GM23338 (cell line): ENCODE data around the gene TM7SF3. TPM values are rescaled to one million over a fixed set of nuclear protein-coding genes. Genes with fewer than 3 reads are reported as not detected.
A peak's percentile ranks its signal among the peaks of the same experiment; 100 is the strongest.

ENCODE experiments used
- ATAC-seq: fragments of 200-7000 bp; cut with Tn5 transposase; 3 replicates; pipeline ENCODE4 v1.9.1; 2020
- DNase-seq: peaks from one replicate; pipeline ENCODE4 v3.0.0-alpha.2; 2015; ENCODE audit warnings: low spot score
- H2AFZ ChIP-seq: fragments of 200-600 bp; sonication (generic); 2 replicates; pipeline ENCODE4 v1.8.0; 2016; ENCODE audit warnings: antibody characterized with exemption, mild to moderate bottlenecking, moderate library complexity
- H3F3A ChIP-seq: fragments of 200-600 bp; sonication (generic); replicated peaks from 2 replicates; pipeline ENCODE4 v1.8.0; 2017; ENCODE audit warnings: antibody characterized with exemption, mixed run types, low read depth
- H3K27ac ChIP-seq: fragments of 200-600 bp; sonication (generic); 2 replicates; pipeline ENCODE4 v1.6.1; 2016; ENCODE audit warnings: low read depth
- H3K27me3 ChIP-seq: fragments of 200-600 bp; sonication (generic); 2 replicates; pipeline ENCODE4 v1.8.0; 2016; ENCODE audit warnings: mild to moderate bottlenecking, mixed run types, moderate library complexity; ENCODE audit not compliant: insufficient read depth
- H3K36me3 ChIP-seq: fragments of 200-600 bp; sonication (generic); 2 replicates; pipeline ENCODE4 v1.8.0; 2016; ENCODE audit warnings: mild to moderate bottlenecking; ENCODE audit not compliant: insufficient read depth
- H3K4me1 ChIP-seq: fragments of 200-600 bp; sonication (generic); 2 replicates; pipeline ENCODE4 v1.8.0; 2016; ENCODE audit warnings: mild to moderate bottlenecking, moderate library complexity; ENCODE audit not compliant: insufficient read depth
- H3K4me2 ChIP-seq: fragments of 200-600 bp; sonication (generic); 2 replicates; pipeline ENCODE4 v1.7.1; 2017; ENCODE audit warnings: mixed run types
- H3K4me3 ChIP-seq: fragments of 200-600 bp; sonication (generic); 2 replicates; pipeline ENCODE4 v1.6.1; 2016; ENCODE audit warnings: mixed run types
- H3K79me2 ChIP-seq: fragments of 200-600 bp; sonication (generic); replicated peaks from 2 replicates; pipeline ENCODE4 v1.8.0; 2017; ENCODE audit warnings: mild to moderate bottlenecking; ENCODE audit not compliant: insufficient read depth
- H3K9me2 ChIP-seq: fragments of 200-600 bp; sonication (generic); 2 replicates; pipeline ENCODE4 v1.8.0; 2017; ENCODE audit not compliant: insufficient read depth
- H4K20me1 ChIP-seq: fragments of 200-600 bp; sonication (generic); replicated peaks from 2 replicates; pipeline ENCODE4 v1.8.0; 2017; ENCODE audit warnings: mild to moderate bottlenecking; ENCODE audit not compliant: insufficient read depth
- H3K27ac Mint-ChIP-seq: 2 replicates; pipeline ENCODE4 v1.8.0; 2020; ENCODE audit warnings: inconsistent platforms, mild to moderate bottlenecking, moderate library complexity, mixed read lengths
- H3K27me3 Mint-ChIP-seq: 3 replicates; pipeline ENCODE4 v1.8.0; 2022; ENCODE audit warnings: low read depth, mild to moderate bottlenecking, moderate library complexity, mixed read lengths, inconsistent platforms; ENCODE audit not compliant: insufficient read depth, poor library complexity
- H3K36me3 Mint-ChIP-seq: 3 replicates; pipeline ENCODE4 v1.8.0; 2021; ENCODE audit warnings: low read depth, mild to moderate bottlenecking, inconsistent platforms, moderate library complexity, mixed read lengths
- H3K4me1 Mint-ChIP-seq: 3 replicates; pipeline ENCODE4 v1.8.0; 2020; ENCODE audit warnings: mild to moderate bottlenecking, inconsistent platforms, mixed read lengths
- H3K4me3 Mint-ChIP-seq: 3 replicates; pipeline ENCODE4 v1.8.0; 2021; ENCODE audit warnings: moderate library complexity, mild to moderate bottlenecking, inconsistent platforms, mixed read lengths
- H3K9me3 Mint-ChIP-seq: 3 replicates; pipeline ENCODE4 v1.8.0; 2020; ENCODE audit warnings: moderate library complexity, mild to moderate bottlenecking, inconsistent platforms, mixed read lengths
- CREB1 ChIP-seq: fragments of 250-450 bp; sonication (Bioruptor Pico); IDR thresholded peaks from 2 replicates; pipeline ENCODE4 v1.5.0; 2020; ENCODE audit warnings: low read depth, mild to moderate bottlenecking, moderate library complexity
- ETS1 ChIP-seq: IDR thresholded peaks from 2 replicates; pipeline ENCODE4 v1.6.1; 2016; ENCODE audit warnings: antibody characterized with exemption
- EZH2 ChIP-seq: fragments of 200-600 bp; sonication (generic); IDR thresholded peaks from one replicate; pipeline ENCODE4 v1.8.0; 2017; ENCODE audit warnings: antibody characterized with exemption, mild to moderate bottlenecking, low read depth; ENCODE audit not compliant: unreplicated experiment
- EZH2phosphoT487 ChIP-seq: fragments of 200-600 bp; sonication (generic); IDR thresholded peaks from one replicate; pipeline ENCODE4 v1.8.1; 2018; ENCODE audit warnings: antibody characterized with exemption; ENCODE audit not compliant: unreplicated experiment
- JUNB ChIP-seq: IDR thresholded peaks from one replicate; pipeline ENCODE4 v1.6.1; 2016; ENCODE audit warnings: antibody characterized with exemption; ENCODE audit not compliant: unreplicated experiment
- NANOG ChIP-seq: IDR thresholded peaks from 2 replicates; pipeline ENCODE4 v1.6.1; 2016; ENCODE audit warnings: antibody characterized with exemption, borderline replicate concordance
- POLR2AphosphoS5 ChIP-seq: IDR thresholded peaks from 2 replicates; pipeline ENCODE4 v1.6.1; 2016; ENCODE audit warnings: antibody characterized with exemption, low read depth
- STAT1 ChIP-seq: IDR thresholded peaks from one replicate; pipeline ENCODE4 v1.6.1; 2016; ENCODE audit warnings: antibody characterized with exemption; ENCODE audit not compliant: unreplicated experiment
- ZNF114 ChIP-seq: fragments of 250-450 bp; sonication (Bioruptor Pico); IDR thresholded peaks from 2 replicates; pipeline ENCODE4 v1.5.0; 2020; ENCODE audit warnings: mild to moderate bottlenecking, moderate library complexity
- ZNF331 ChIP-seq: fragments of 250-450 bp; sonication (Bioruptor Pico); IDR thresholded peaks from 2 replicates; pipeline ENCODE4 v1.5.0; 2020; ENCODE audit warnings: low read depth, mild to moderate bottlenecking, moderate library complexity
- ZNF462 ChIP-seq: fragments of 250-450 bp; sonication (Bioruptor Pico); IDR thresholded peaks from 2 replicates; pipeline ENCODE4 v1.5.0; 2020; ENCODE audit warnings: mild to moderate bottlenecking, moderate library complexity
- polyA plus RNA-seq: library from polyadenylated mRNA; unstranded; fragments of >200 nt; fragmentation: Nextera tagmentation; extraction: Ambion mirVana; gene quantifications from 2 replicates; pipeline ENCODE4 v1.2.1, GENCODE V29; 2016
- total RNA-seq: library from RNA; depleted of rRNA; stranded (reverse); fragments of >200 nt; shearing (Covaris generic); gene quantifications from 2 replicates; pipeline ENCODE4 v1.2.3, GENCODE V29; 2014
- TF ChIP-seq, protein P1 (sequence below): IDR thresholded peaks from one replicate; pipeline ENCODE4 v1.6.1; 2018; ENCODE audit warnings: antibody characterized with exemption; ENCODE audit not compliant: unreplicated experiment
- TF ChIP-seq, protein P2 (sequence below), 2 experiments: fragments of 200-600 bp in 1 of 2; sonication (generic) in 1 of 2; conservative IDR thresholded peaks; 2 replicates each; pipeline versions ENCODE4 v1.5.1 to v1.6.1; 2016 to 2017; ENCODE audit warnings: antibody characterized with exemption in 2 of 2, low read depth in 2 of 2, mild to moderate bottlenecking in 2 of 2, moderate library complexity in 1 of 2

TM7SF3 gene
- total and polyA plus RNA-seq, 2 experiments from 2014 or later: 30.3 to 121 TPM

- peaks cover 22% of the 10 kb centered on the region for H3K36me3 Mint-ChIP-seq
- peaks cover 5% of the 10 kb centered on the region; the same call in 1 of the 2 replicates for H3K36me3 ChIP-seq
- no peak overlapping the region for H2AFZ ChIP-seq
- peaks cover 3% of the 10 kb centered on the region for H3K4me1 ChIP-seq
- no peaks in the 10 kb centered on the region for H3K9me3 Mint-ChIP-seq
- H3K4me3 ChIP-seq: no peak overlapping the region
- peaks cover 2% of the 10 kb centered on the region; the same call in 1 of the 2 replicates for H4K20me1 ChIP-seq
- H3K27ac Mint-ChIP-seq: peak overlapping the region; percentile 45; the same call in 1 of the 2 replicates
- peaks cover 4% of the 10 kb centered on the region for H3K27me3 Mint-ChIP-seq
- H3K4me3 Mint-ChIP-seq: no peak overlapping the region
- no peaks in the 10 kb centered on the region for H3F3A ChIP-seq
- H3K4me1 Mint-ChIP-seq: peaks cover 15% of the 10 kb centered on the region; the same call in 2 of the 3 replicates
- ATAC-seq (no peak), DNase-seq (no peak)
- H3K27ac ChIP-seq: no peak overlapping the region
- no peaks in the 10 kb centered on the region for H3K27me3 ChIP-seq
- H3K79me2 ChIP-seq: peaks cover 64% of the 10 kb centered on the region
- TF ChIP-seq EZH2phosphoT487 (no peak), ETS1 (no peak), STAT1 (no peak), CREB1 (no peak), POLR2AphosphoS5 (no peak), ZNF331 (CRISPR knock-in tag) (no peak), JUNB (no peak), NANOG (no peak), EZH2 (no peak), ZNF114 (CRISPR knock-in tag) (no peak), ZNF462 (CRISPR knock-in tag) (no peak)
- TF ChIP-seq, protein P1, sequence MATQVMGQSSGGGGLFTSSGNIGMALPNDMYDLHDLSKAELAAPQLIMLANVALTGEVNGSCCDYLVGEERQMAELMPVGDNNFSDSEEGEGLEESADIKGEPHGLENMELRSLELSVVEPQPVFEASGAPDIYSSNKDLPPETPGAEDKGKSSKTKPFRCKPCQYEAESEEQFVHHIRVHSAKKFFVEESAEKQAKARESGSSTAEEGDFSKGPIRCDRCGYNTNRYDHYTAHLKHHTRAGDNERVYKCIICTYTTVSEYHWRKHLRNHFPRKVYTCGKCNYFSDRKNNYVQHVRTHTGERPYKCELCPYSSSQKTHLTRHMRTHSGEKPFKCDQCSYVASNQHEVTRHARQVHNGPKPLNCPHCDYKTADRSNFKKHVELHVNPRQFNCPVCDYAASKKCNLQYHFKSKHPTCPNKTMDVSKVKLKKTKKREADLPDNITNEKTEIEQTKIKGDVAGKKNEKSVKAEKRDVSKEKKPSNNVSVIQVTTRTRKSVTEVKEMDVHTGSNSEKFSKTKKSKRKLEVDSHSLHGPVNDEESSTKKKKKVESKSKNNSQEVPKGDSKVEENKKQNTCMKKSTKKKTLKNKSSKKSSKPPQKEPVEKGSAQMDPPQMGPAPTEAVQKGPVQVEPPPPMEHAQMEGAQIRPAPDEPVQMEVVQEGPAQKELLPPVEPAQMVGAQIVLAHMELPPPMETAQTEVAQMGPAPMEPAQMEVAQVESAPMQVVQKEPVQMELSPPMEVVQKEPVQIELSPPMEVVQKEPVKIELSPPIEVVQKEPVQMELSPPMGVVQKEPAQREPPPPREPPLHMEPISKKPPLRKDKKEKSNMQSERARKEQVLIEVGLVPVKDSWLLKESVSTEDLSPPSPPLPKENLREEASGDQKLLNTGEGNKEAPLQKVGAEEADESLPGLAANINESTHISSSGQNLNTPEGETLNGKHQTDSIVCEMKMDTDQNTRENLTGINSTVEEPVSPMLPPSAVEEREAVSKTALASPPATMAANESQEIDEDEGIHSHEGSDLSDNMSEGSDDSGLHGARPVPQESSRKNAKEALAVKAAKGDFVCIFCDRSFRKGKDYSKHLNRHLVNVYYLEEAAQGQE: no peak
- TF ChIP-seq, protein P2, sequence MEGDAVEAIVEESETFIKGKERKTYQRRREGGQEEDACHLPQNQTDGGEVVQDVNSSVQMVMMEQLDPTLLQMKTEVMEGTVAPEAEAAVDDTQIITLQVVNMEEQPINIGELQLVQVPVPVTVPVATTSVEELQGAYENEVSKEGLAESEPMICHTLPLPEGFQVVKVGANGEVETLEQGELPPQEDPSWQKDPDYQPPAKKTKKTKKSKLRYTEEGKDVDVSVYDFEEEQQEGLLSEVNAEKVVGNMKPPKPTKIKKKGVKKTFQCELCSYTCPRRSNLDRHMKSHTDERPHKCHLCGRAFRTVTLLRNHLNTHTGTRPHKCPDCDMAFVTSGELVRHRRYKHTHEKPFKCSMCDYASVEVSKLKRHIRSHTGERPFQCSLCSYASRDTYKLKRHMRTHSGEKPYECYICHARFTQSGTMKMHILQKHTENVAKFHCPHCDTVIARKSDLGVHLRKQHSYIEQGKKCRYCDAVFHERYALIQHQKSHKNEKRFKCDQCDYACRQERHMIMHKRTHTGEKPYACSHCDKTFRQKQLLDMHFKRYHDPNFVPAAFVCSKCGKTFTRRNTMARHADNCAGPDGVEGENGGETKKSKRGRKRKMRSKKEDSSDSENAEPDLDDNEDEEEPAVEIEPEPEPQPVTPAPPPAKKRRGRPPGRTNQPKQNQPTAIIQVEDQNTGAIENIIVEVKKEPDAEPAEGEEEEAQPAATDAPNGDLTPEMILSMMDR (conservative IDR thresholded peaks at IDR 0.05; ENCODE audit: low read depth in 2 of 2): no peak
- no peaks in the 10 kb centered on the region for H3K9me2 ChIP-seq
- H3K4me2 ChIP-seq: no peak overlapping the region
These were observed 12.5 kb downstream of the TM7SF3 start for GRCh38 chr12:27001663-27002062.
